NK-92 (cell line): ENCODE results near the gene FGF14.

ENCODE experiments used
- DNase-seq: peaks from one replicate; lab custom pipeline; 2025; ENCODE audit not compliant: unreplicated experiment; lab: John Stamatoyannopoulos, UW

The FGF14 gene

GRCh38 chr13:102311901-102312300 is 89.9 kb downstream of the FGF14 start:
- DNase-seq, result no peak

- DNase-seq, result no peak
Observed at GRCh38 chr13:102311419-102311796, 90.4 kb downstream of the FGF14 start.

GRCh38 chr13:102310691-102311418 is 91.0 kb downstream of the FGF14 start:
- DNase-seq, result no peak

GRCh38 chr13:102309110-102309509 is 92.7 kb downstream of the FGF14 start:
- no peak for DNase-seq

- DNase-seq, result no peak
Observed at GRCh38 chr13:102302534-102302933, 99.3 kb downstream of the FGF14 start.

GRCh38 chr13:102300379-102300778 is 101.5 kb downstream of the FGF14 start:
- no peak for DNase-seq

- no peak for DNase-seq
Observed at GRCh38 chr13:102299366-102299765, 102.5 kb downstream of the FGF14 start.

GRCh38 chr13:102298051-102298450 is 103.8 kb downstream of the FGF14 start:
- DNase-seq, result no peak

- no peak for DNase-seq
Observed at GRCh38 chr13:102295316-102296048, 106.4 kb downstream of the FGF14 start.

GRCh38 chr13:102294407-102295018 is 107.3 kb downstream of the FGF14 start:
- no peak for DNase-seq

- no peak for DNase-seq
Observed at GRCh38 chr13:102293723-102294122, 108.1 kb downstream of the FGF14 start.

- no peak for DNase-seq
Observed at GRCh38 chr13:102291587-102292218, 110.1 kb downstream of the FGF14 start.

- DNase-seq, result no peak
Observed at GRCh38 chr13:102289606-102290005, 112.2 kb downstream of the FGF14 start.

- no peak for DNase-seq
Observed at GRCh38 chr13:102286326-102286725, 115.5 kb downstream of the FGF14 start.

- no peak for DNase-seq
Observed at GRCh38 chr13:102280366-102280765, 121.5 kb downstream of the FGF14 start.

- no peak for DNase-seq
Observed at GRCh38 chr13:102277286-102277685, 124.6 kb downstream of the FGF14 start.

- DNase-seq, result no peak
Observed at GRCh38 chr13:102276404-102276803, 125.4 kb downstream of the FGF14 start.

- DNase-seq, result no peak
Observed at GRCh38 chr13:102275969-102276368, 125.9 kb downstream of the FGF14 start.

GRCh38 chr13:102273111-102273510 is 128.7 kb downstream of the FGF14 start:
- DNase-seq, result no peak

- DNase-seq, result no peak
Observed at GRCh38 chr13:102267191-102267590, 134.7 kb downstream of the FGF14 start.

- DNase-seq, result no peak
Observed at GRCh38 chr13:102261809-102262208, 140.0 kb downstream of the FGF14 start.

GRCh38 chr13:102261316-102261715 is 140.5 kb downstream of the FGF14 start:
- DNase-seq, result no peak
